Measurements from ENCODE around the gene PXK.

DNA sequence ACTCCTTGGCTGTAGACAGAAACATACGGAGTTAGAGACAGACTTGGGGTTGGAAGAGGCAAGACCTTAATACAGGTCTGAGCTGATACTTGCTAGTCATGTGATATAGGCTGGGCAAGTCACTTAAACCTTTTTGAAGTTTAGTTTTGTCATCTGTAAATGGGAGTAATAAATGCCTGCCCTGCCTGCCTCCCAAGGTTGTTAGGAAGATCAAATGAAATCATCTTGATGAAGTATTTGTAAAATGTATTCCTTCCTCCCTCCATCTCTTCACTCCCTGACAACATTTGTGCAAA is 2.9 kb downstream of the PXK start:
- TF ChIP-seq, protein P1, sequence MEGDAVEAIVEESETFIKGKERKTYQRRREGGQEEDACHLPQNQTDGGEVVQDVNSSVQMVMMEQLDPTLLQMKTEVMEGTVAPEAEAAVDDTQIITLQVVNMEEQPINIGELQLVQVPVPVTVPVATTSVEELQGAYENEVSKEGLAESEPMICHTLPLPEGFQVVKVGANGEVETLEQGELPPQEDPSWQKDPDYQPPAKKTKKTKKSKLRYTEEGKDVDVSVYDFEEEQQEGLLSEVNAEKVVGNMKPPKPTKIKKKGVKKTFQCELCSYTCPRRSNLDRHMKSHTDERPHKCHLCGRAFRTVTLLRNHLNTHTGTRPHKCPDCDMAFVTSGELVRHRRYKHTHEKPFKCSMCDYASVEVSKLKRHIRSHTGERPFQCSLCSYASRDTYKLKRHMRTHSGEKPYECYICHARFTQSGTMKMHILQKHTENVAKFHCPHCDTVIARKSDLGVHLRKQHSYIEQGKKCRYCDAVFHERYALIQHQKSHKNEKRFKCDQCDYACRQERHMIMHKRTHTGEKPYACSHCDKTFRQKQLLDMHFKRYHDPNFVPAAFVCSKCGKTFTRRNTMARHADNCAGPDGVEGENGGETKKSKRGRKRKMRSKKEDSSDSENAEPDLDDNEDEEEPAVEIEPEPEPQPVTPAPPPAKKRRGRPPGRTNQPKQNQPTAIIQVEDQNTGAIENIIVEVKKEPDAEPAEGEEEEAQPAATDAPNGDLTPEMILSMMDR (conservative IDR thresholded peaks at IDR 0.05): no peak
- no peak for TF ChIP-seq ZFX (IDR thresholded peaks at IDR 0.05)
